ENCODE data around the gene CENPL. TPM values are rescaled to one million over a fixed set of nuclear protein-coding genes. Genes with fewer than 3 reads are reported as not detected.
A peak's percentile ranks its signal among the peaks of the same experiment; 100 is the strongest.
"Not testable (repeated sequence)": the region's sequence is repeated elsewhere in the genome, so short reads cannot be mapped to it uniquely, and the experiment has no call there.

Gene CENPL
- 7.2 TPM for total RNA-seq

- peak; percentile 97 for ATAC-seq
Observed at GRCh38 chr1:173824315-173825081, at the start of gene CENPL, which contains the start of gene DARS2. TSS of gene CENPL (minus strand) at chr1:173824883. CDS start at chr1:173811299, 13,584 bp downstream. TSS of gene DARS2 (plus strand) at chr1:173824673. CDS start at chr1:173825230, 557 bp downstream.

GRCh38 chr1:173871500-173871899 is 46.8 kb upstream of the CENPL start:
- ATAC-seq: no peak

DNA sequence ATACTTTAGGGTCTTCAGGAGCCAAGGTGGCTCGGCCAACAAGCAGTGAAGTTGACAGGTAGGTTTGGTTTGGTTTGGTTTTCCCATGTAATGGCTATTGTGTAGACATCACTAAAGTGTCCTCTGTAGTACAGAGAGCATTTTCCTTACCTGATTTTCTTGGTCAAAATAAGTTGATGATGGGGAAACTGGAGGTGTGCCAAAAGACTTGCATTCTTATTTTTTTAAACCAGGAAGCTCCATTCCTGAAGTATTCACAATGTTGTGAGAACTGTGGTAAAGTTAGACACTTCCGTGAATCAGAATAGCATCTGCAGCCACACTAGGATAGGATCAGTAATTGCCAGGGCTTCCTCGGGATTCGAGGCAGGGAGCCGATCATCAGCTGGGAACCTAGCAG is 46.4 kb upstream of the CENPL start:
- ATAC-seq: no peak

DNA sequence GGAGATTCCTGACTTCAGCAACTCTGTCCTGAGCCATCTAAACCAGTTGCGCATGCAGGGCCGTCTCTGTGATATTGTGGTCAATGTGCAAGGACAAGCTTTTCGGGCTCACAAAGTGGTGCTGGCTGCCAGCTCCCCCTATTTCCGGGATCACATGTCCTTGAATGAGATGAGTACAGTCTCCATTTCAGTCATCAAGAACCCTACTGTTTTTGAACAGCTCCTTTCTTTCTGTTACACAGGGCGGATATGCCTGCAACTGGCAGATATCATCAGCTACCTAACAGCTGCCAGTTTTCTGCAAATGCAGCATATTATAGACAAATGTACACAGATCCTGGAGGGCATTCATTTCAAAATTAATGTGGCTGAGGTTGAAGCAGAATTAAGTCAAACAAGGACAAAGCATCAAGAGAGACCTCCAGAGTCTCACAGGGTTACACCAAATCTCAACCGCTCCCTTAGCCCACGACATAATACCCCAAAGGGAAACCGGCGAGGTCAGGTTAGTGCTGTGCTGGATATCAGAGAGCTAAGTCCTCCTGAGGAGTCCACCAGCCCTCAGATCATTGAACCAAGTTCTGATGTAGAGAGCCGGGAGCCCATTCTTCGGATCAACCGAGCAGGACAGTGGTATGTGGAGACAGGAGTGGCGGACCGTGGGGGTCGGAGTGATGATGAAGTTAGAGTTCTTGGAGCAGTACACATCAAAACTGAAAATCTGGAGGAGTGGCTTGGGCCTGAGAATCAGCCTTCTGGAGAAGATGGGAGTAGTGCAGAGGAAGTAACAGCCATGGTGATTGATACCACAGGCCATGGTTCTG is 45.8 kb upstream of the CENPL start:
- no peak for ATAC-seq

DNA sequence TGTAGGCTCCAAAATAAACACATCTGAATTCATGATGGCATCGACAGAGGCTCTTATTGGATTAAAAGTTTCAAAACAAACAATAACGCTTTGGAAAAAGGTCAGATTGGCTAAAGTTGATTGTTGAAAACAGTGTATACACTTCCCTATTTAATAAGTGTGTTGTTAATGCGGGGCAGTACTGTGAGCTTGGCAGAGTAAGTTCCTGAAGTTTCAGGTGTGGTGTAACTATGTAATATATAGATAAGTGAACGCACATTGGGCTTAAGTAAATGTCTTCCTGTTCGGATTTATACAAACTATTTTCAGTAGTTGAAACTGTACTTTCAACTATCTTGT is 44.3 kb upstream of the CENPL start:
- ATAC-seq: no peak

GRCh38 chr1:173868266-173869020 is 43.8 kb upstream of the CENPL start, which contains the start of gene ZBTB37:
TSS of gene ZBTB37 (plus strand) at chr1:173868380. CDS start at chr1:173870226, 1,846 bp downstream.
- peak; percentile 90 for ATAC-seq

DNA sequence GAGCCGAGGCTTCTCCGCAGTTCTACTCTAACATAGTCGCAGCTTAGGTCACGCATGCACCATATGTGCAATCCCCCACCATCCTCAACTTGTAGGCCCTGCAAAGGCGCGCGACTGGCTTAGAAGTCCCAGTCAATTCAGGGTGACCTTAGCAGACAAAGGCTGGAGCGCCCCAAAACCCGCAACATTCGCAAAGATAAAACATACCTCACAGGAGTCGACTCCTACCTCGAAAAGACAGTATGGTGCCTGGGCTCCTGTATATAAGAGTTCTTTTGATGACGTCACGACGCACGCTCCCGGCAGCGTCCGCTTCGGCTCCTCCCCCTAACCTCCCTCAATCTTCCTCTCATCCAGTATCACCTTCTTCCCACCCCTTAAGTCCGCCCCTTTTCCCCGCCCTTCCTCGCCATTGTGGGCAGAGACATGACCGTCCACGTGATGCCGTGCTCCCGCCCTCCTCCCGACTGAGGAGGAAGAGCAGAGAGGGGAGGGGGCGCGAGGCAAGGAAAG is 43.1 kb upstream of the CENPL start, which contains the start of gene GAS5:
Gene GAS5, minus strand, starts transcription at position 237 of the 513 bp plus-strand sequence.
- peak; percentile 94 for ATAC-seq

- ATAC-seq: peak; percentile 0
Observed at GRCh38 chr1:173867141-173867752, 42.6 kb upstream of the CENPL start.

- ATAC-seq: no peak
Observed at GRCh38 chr1:173866413-173867115, 41.9 kb upstream of the CENPL start.

- ATAC-seq: no peak
Observed at GRCh38 chr1:173865468-173866164, 40.9 kb upstream of the CENPL start.

- no peak for ATAC-seq
Observed at GRCh38 chr1:173864179-173864867, 39.6 kb upstream of the CENPL start.

DNA sequence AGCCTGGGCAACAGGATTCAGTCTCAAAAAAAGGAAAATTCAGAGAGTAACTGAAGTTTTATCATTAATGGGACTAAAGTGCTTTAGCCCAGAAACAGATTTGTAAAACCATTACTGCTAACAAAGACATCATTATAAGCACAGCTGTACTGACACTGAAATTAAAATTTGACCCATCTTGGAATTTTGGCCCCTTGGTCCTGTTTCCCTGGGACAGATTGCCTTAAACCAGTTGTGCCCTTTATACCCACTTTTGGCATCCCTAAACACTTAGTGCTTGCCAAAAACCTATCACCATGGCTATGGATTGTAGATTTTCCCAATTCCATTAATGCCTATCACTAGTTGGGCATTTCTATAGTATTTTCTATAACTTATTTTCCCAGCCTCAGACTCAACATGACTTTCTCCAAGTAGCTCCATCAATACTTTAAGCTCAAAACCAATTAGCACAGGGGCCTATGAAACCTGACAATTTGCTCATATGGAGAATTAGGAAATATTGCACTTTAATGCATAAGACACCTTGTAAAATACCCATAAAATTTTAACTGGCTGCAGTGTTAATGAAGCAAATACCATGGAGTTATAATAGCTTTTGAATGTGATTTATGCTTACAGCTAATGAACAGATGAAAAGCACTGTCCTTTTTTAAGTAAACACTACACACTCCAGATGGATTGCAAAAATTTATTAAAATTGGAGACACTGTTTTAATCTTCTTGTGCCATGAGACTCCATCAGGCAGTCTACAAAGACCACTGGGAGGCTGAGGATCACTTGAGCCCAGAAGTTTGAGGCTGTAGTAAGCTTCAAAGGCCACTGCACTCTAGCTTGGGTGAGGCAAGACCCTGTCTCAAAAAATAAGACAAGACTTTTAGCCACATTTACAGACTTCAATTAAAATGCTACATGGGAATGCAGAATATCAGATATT is 38.8 kb upstream of the CENPL start:
- no peak for ATAC-seq

DNA sequence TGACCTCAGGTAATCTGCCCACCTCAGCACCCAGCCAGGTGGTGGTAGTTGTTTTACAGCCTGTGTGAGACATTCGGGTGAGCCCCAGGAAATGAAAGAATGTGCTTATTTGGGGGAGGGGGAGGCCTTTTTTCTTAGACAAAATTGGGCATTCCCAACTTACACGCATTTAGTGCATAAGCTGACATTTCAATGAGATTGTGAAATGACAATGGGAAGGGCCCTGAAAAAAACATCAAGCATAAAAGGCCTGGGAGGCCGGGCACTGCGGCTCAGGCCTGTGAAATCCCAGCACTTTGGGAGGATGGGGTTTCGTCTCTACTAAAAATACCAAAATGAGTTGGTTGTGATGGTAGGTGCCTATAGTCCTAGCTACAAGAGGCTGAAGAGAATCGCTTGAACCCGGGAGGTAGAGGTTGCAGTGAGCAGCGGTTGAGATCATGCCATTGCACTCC is 38.1 kb upstream of the CENPL start:
- ATAC-seq: no peak

- not testable (repeated sequence) for ATAC-seq
Observed at GRCh38 chr1:173862146-173862768, 37.6 kb upstream of the CENPL start.

DNA sequence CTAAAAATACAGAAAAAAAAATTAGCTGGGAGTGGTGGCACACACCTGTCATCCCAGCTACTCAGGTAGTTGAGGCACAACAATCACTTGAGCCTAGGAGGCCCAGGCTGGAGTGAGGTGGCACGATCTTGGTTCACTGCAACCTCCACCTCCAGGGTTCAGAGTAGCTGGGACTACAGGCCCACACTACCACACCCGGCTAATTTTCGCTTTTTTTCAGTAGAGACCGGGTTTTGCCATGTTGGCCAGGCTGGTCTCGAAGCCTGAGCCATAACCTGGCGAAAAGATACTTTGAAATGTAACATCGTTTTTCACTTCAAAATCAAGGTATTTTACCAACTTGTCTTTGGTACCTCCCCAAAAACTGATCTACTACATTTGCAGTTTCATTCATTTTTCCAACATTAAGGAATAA is 37.1 kb upstream of the CENPL start:
- peak; percentile 49 for ATAC-seq

DNA sequence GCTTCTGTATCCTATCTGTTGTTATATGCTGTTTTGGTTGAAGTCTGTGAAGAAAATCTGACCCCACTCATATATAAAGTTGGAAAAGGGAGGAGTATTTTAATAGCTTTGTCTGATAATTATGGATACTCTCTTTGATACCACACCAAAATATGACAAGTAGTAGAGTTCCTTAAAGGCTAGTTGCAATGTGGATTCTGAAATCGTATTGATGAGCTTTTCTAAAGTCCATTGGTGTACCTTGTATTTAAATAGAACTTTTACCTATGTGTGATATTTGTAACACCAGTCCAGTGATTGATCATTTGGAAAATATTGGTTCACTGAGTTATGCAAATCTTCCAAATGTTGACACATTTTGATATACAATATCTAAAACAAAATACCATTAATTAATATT is 35.4 kb upstream of the CENPL start:
- ATAC-seq: no peak

DNA sequence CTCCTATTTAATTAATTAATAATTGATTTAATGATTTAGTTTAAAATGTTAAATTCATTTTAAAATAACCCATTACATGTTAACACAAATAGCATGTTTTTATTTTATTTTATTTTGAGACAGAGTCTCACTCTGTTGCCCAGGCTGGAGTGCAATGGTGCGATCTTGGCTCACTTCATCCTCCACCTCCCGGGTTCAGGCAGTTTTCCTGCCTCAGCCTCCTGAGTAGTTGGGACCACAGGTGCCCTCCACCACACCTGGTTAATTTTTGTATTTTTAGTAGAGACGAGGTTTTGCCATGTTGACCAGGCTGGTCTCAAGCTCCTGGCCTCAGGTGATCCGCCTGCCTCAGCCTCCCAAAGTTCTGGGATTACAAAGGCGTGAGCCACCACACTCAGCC is 34.9 kb upstream of the CENPL start:
- not testable (repeated sequence) for ATAC-seq

- ATAC-seq: no peak
Observed at GRCh38 chr1:173857363-173857917, 32.8 kb upstream of the CENPL start.
